ENCODE measurements around the gene ANKRD65. TPM values are rescaled to one million over a fixed set of nuclear protein-coding genes. Genes with fewer than 3 reads are reported as not detected.

The ANKRD65 gene
- total RNA-seq, 1 donor from 2014 or later, result 0.15 TPM

GRCh38 chr1:1421907-1422464, 910 bp upstream of the ANKRD65 start:
- H2AFZ ChIP-seq (replicated peaks), result no peak overlapping the region
- no peak for DNase-seq (ENCODE audit: low spot score)
- no peak for TF ChIP-seq EZH2phosphoT487 (IDR thresholded peaks at IDR 0.05)
- TF ChIP-seq CTCF (IDR thresholded peaks at IDR 0.05), result no peak
- TF ChIP-seq EZH2 (IDR thresholded peaks at IDR 0.05), result no peak
- H3K9ac ChIP-seq, result no peak overlapping the region
- H3K27ac ChIP-seq, result no peak overlapping the region
- Mint-ChIP-seq H3K27ac (peak overlapping the region; percentile 57), H3K27me3 (ENCODE audit: insufficient read depth, low read depth) (peaks cover 7% of the 10 kb centered on the region), H3K9me3 (no peaks in the 10 kb centered on the region), H3K4me1 (peaks cover 47% of the 10 kb centered on the region), H3K36me3 (no peaks in the 10 kb centered on the region), H3K4me3 (peak overlapping the region; percentile 35)
- H3K36me3 ChIP-seq, result no peaks in the 10 kb centered on the region
- H3K9me3 ChIP-seq (ENCODE audit: low read depth), result no peaks in the 10 kb centered on the region
- no peak overlapping the region for H3K4me3 ChIP-seq
- peaks cover 31% of the 10 kb centered on the region for H3K4me1 ChIP-seq
- H4K20me1 ChIP-seq (ENCODE audit: low read depth), result no peaks in the 10 kb centered on the region
- no peaks in the 10 kb centered on the region for H3K79me2 ChIP-seq (ENCODE audit: low read depth)
- H3K4me2 ChIP-seq, result no peak overlapping the region
- H3F3A ChIP-seq (ENCODE audit: low read depth), result peaks cover 39% of the 10 kb centered on the region
- H3K27me3 ChIP-seq, result no peaks in the 10 kb centered on the region

DNA sequence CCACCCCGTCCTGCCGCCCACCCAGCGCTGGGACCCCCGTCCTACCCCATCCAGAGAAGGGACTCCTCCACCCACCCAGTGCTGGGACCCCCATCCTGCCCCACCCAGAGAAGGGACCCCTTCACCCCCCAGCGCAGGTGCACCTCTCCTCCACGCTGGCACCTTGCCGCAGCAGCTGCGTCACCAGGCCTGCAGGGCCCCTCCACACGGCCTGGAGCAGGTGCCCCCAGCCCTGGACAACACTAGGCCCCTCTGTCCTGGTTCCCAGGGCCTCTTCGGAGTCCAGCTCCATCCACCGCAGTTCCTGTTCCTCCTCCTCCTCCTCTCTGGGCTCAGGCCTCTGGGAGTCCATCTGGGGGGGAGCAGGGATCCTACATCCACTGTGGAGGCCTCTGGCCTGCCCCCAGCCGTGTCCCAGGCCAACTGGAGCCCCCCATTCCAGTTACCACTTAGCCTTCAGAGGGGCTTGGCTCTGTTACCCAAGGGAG, 378 bp downstream of the ANKRD65 start:
- Histone ChIP-seq H3K27ac (peak overlapping the region; percentile 48), H3K9me3 (ENCODE audit: low read depth) (no peaks in the 10 kb centered on the region), H3K36me3 (no peaks in the 10 kb centered on the region), H3K79me2 (ENCODE audit: low read depth) (no peaks in the 10 kb centered on the region), H4K20me1 (ENCODE audit: low read depth) (no peaks in the 10 kb centered on the region), H3K9ac (no peak overlapping the region), H3K4me1 (peaks cover 20% of the 10 kb centered on the region), H3K4me2 (peak overlapping the region; percentile 41), H3F3A (ENCODE audit: low read depth) (peaks cover 29% of the 10 kb centered on the region), H3K27me3 (no peaks in the 10 kb centered on the region), H2AFZ (replicated peaks) (peak overlapping the region; percentile 14), H3K4me3 (no peak overlapping the region)
- Mint-ChIP-seq H3K4me3 (no peak overlapping the region), H3K27me3 (ENCODE audit: insufficient read depth, low read depth) (peaks cover 7% of the 10 kb centered on the region), H3K27ac (no peak overlapping the region), H3K9me3 (no peaks in the 10 kb centered on the region), H3K4me1 (peaks cover 42% of the 10 kb centered on the region), H3K36me3 (no peaks in the 10 kb centered on the region)
- no peak for DNase-seq (ENCODE audit: low spot score)
- TF ChIP-seq EZH2 (IDR thresholded peaks at IDR 0.05), result no peak
- TF ChIP-seq CTCF (IDR thresholded peaks at IDR 0.05), result no peak
- TF ChIP-seq EZH2phosphoT487 (IDR thresholded peaks at IDR 0.05), result no peak

DNA sequence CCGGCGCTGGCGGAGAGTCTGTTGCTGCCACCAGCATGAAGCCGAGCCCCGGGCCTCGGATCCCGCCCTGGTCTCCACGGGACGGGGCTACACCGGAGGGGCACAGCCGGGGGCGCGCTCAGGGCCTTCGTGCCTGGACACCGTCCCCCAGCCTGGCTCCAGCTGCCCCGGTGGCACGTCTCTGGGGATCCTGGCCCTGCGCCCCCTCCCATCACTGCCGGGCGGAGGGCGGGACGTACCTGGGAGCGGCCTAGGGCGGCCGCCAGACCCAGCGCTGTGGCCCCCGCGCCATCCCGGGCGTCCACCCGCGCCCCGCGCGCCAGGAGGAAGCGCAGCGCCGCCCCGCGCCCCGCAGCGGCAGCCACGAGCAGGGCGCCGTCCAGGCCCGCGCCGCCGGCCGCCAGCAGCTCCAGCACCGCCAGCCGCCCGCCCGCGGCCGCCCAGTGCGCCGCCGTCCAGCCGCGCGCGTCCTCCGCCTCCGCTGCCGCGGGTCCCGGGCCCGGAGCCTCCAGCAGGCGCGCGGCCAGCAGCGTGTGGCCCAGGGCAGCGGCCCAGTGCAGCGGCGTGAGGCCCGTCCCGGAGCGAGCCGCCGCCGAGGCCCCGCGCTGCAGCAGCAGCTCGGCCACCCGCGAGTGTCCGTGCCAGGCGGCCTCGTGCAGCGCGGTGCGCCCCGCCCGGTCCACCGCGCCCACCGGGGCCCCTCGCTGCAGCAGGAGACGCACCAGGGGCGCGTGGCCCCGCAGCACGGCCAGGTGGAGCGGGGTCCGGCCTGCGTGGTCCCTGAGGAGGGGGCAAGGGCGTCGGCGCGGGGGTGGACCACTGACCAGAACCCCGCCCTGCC, 1.0 kb downstream of the ANKRD65 start:
- Histone ChIP-seq H3K79me2 (ENCODE audit: low read depth) (no peaks in the 10 kb centered on the region), H3K27ac (no peak overlapping the region), H3F3A (ENCODE audit: low read depth) (peaks cover 23% of the 10 kb centered on the region), H3K36me3 (no peaks in the 10 kb centered on the region), H3K9ac (no peak overlapping the region), H3K4me1 (peaks cover 16% of the 10 kb centered on the region), H3K4me3 (no peak overlapping the region), H3K27me3 (no peaks in the 10 kb centered on the region), H3K9me3 (ENCODE audit: low read depth) (no peaks in the 10 kb centered on the region), H3K4me2 (no peak overlapping the region), H2AFZ (replicated peaks) (no peak overlapping the region), H4K20me1 (ENCODE audit: low read depth) (no peaks in the 10 kb centered on the region)
- H3K27me3 Mint-ChIP-seq (ENCODE audit: insufficient read depth, low read depth), result peaks cover 3% of the 10 kb centered on the region
- no peak overlapping the region for H3K4me3 Mint-ChIP-seq
- H3K36me3 Mint-ChIP-seq, result no peaks in the 10 kb centered on the region
- H3K27ac Mint-ChIP-seq, result peak overlapping the region; percentile 94
- peaks cover 39% of the 10 kb centered on the region for H3K4me1 Mint-ChIP-seq
- peak; percentile 55 for DNase-seq (ENCODE audit: low spot score)
- TF ChIP-seq EZH2phosphoT487 (IDR thresholded peaks at IDR 0.05) (no peak), EZH2 (IDR thresholded peaks at IDR 0.05) (no peak), CTCF (IDR thresholded peaks at IDR 0.05) (no peak)
- H3K9me3 Mint-ChIP-seq, result no peaks in the 10 kb centered on the region

Data from neural progenitor cell (in vitro differentiated cells).